Keratinocyte (primary cell): Measurements from ENCODE around the gene PPHLN1. TPM values are rescaled to one million over a fixed set of nuclear protein-coding genes. Genes with fewer than 3 reads are reported as not detected.
A peak's percentile ranks its signal among the peaks of the same experiment; 100 is the strongest.

Source experiments
- DNase-seq: peaks from one replicate; pipeline ENCODE4 v3.0.0-alpha.2; 2011; ENCODE audit warnings: low read depth, missing footprints, low spot score
- FAIRE-seq: peaks from 2 replicates; lab custom pipeline; 2011; peaks lifted over from hg19 to GRCh38; lab: Jason Lieb, UNC
- H2AFZ ChIP-seq: 2 replicates; pipeline ENCODE4 v1.6.0; 2012; ENCODE audit warnings: low read length, control low read depth, inconsistent platforms; ENCODE audit not compliant: control insufficient read depth
- H3K27ac ChIP-seq: 2 replicates; pipeline ENCODE4 v1.5.1; 2011; ENCODE audit warnings: low read length; ENCODE audit not compliant: control insufficient read depth, insufficient read depth
- H3K27me3 ChIP-seq: 3 replicates; pipeline ENCODE4 v1.6.0; 2011; ENCODE audit warnings: low read length; ENCODE audit not compliant: control insufficient read depth, insufficient read depth; ENCODE audit errors: extremely low read depth
- H3K36me3 ChIP-seq, 2 experiments: 2 replicates in 1 of 2; 3 replicates in 1 of 2; pipeline ENCODE4 v1.5.1; 2011; ENCODE audit warnings: low read length in 2 of 2, mild to moderate bottlenecking in 1 of 2; ENCODE audit not compliant: control insufficient read depth in 2 of 2, insufficient read depth in 2 of 2; ENCODE audit errors: extremely low read depth in 1 of 2
- H3K4me1 ChIP-seq: 3 replicates; pipeline ENCODE4 v1.5.1; 2011; ENCODE audit warnings: low read length; ENCODE audit not compliant: control insufficient read depth, insufficient read depth; ENCODE audit errors: extremely low read depth
- H3K4me2 ChIP-seq: 3 replicates; pipeline ENCODE4 v1.6.0; 2011; ENCODE audit warnings: low read depth, low read length; ENCODE audit not compliant: control insufficient read depth, insufficient read depth; ENCODE audit errors: extremely low read depth
- H3K4me3 ChIP-seq, 3 experiments: fragments of 200-600 bp in 1 of 3; sonication (generic) in 1 of 3; 2 replicates in 2 of 3; 3 replicates in 1 of 3; pipeline ENCODE4 v1.5.1; 2011 to 2016; ENCODE audit warnings: low read length in 3 of 3, mild to moderate bottlenecking in 3 of 3, control low read depth in 2 of 3, inconsistent platforms in 1 of 3, low read depth in 1 of 3, mixed read lengths in 1 of 3, mixed run types in 1 of 3, moderate library complexity in 1 of 3; ENCODE audit not compliant: control insufficient read depth in 2 of 3, insufficient read depth in 2 of 3; ENCODE audit errors: extremely low read depth in 1 of 3
- H3K79me2 ChIP-seq: 2 replicates; pipeline ENCODE4 v1.6.0; 2012; ENCODE audit warnings: low read length; ENCODE audit not compliant: control insufficient read depth, insufficient read depth
- H3K9ac ChIP-seq: 3 replicates; pipeline ENCODE4 v1.6.0; 2011; ENCODE audit warnings: low read length; ENCODE audit not compliant: control insufficient read depth, insufficient read depth; ENCODE audit errors: extremely low read depth
- H3K9me1 ChIP-seq: 3 replicates; pipeline ENCODE4 v1.6.0; 2011; ENCODE audit warnings: low read length; ENCODE audit not compliant: control insufficient read depth, insufficient read depth; ENCODE audit errors: extremely low read depth
- H3K9me3 ChIP-seq: 2 replicates; pipeline ENCODE4 v1.5.1; 2012; ENCODE audit warnings: low read depth, low read length; ENCODE audit not compliant: control insufficient read depth
- H4K20me1 ChIP-seq: 3 replicates; pipeline ENCODE4 v1.6.0; 2011; ENCODE audit warnings: low read length; ENCODE audit not compliant: control insufficient read depth, insufficient read depth; ENCODE audit errors: extremely low read depth
- EZH2 ChIP-seq: IDR thresholded peaks from one replicate; pipeline ENCODE4 v1.6.1; 2012; ENCODE audit warnings: inconsistent platforms, mild to moderate bottlenecking, low read length, moderate library complexity
- dilution Hi-C: fragments of 300-500 bp; cut with MboI; formaldehyde crosslinking; loops from one replicate; pipeline ENCODE4 v1.7.0; 2020; ENCODE audit warnings: low sequenced_read_pairs; ENCODE audit not compliant: extremely low pct_ligation_motif_present
- polyA plus RNA-seq, 5 experiments: library from polyadenylated mRNA; depleted of rRNA in 3 of 5; stranded (reverse) in 3 of 5; stranded (forward) in 1 of 5; unstranded in 1 of 5; fragments of >200 nt; gene quantifications; 1 replicate in 1 of 5; 2 replicates in 3 of 5; 3 replicates in 1 of 5; pipeline versions ENCODE4 v1.2.1 to v1.2.3, GENCODE V29; 2011 to 2012; ENCODE audit warnings: missing spikeins in 2 of 5, low read depth in 1 of 5, low replicate concordance in 1 of 5
- TF ChIP-seq, protein P1 (sequence below), 3 experiments: IDR thresholded peaks in 1 of 3; conservative IDR thresholded peaks in 1 of 3; optimal IDR thresholded peaks in 1 of 3; 2 replicates in 2 of 3; 3 replicates in 1 of 3; pipeline versions ENCODE3 to v1.5.1; 2011; ENCODE audit warnings: low read length in 3 of 3, mild to moderate bottlenecking in 3 of 3, moderate library complexity in 2 of 3, control low read depth in 1 of 3, inconsistent platforms in 1 of 3; ENCODE audit not compliant: insufficient read depth in 2 of 3; ENCODE audit errors: extremely low read depth in 1 of 3

PPHLN1 gene
- polyA plus RNA-seq, 1 donor (not counting 4 experiments of a cell fraction or from before 2014, with no cell fraction given) = 95.5 TPM

DNA sequence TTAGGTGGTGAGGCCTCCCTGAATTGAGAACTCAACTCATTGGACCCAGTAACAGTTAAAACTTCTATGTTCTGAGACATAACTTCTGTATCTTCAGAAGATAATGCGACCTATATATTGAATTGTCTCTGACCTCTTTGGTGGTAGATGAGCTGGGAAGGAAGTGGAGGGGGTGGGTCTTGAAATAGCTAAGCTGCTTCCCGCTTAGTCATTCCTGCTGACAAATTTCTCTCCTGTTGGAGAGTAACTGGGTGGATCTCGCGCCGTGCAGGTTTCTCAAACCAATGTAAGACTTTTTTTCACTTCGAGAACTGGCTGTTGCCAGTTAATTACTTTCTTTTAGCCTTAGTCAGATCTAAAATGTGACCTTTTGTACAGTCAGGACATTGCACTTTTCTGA is 100.8 kb downstream of the PPHLN1 start:
- Histone ChIP-seq H3K4me2 (peak overlapping the region; percentile 17), H3K9me1 (no peaks in the 10 kb centered on the region), H3K9ac (no peak overlapping the region), H4K20me1 (no peaks in the 10 kb centered on the region), H3K4me3 (no peak overlapping the region), H3K27me3 (no peaks in the 10 kb centered on the region), H3K27ac (peak overlapping the region; percentile 14), H3K4me1 (peaks cover 6% of the 10 kb centered on the region), H3K36me3 (peaks cover 0 to under 1% of the 10 kb centered on the region in 2 experiments), H3K79me2 (no peaks in the 10 kb centered on the region), H2AFZ (no peak overlapping the region), H3K9me3 (no peaks in the 10 kb centered on the region)
- dilution Hi-C loops = no loop called here
- TF ChIP-seq, protein P1, sequence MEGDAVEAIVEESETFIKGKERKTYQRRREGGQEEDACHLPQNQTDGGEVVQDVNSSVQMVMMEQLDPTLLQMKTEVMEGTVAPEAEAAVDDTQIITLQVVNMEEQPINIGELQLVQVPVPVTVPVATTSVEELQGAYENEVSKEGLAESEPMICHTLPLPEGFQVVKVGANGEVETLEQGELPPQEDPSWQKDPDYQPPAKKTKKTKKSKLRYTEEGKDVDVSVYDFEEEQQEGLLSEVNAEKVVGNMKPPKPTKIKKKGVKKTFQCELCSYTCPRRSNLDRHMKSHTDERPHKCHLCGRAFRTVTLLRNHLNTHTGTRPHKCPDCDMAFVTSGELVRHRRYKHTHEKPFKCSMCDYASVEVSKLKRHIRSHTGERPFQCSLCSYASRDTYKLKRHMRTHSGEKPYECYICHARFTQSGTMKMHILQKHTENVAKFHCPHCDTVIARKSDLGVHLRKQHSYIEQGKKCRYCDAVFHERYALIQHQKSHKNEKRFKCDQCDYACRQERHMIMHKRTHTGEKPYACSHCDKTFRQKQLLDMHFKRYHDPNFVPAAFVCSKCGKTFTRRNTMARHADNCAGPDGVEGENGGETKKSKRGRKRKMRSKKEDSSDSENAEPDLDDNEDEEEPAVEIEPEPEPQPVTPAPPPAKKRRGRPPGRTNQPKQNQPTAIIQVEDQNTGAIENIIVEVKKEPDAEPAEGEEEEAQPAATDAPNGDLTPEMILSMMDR (optimal IDR thresholded peaks at IDR 0.05 in 1 of 3, IDR thresholded peaks at IDR 0.05 in 1 of 3, conservative IDR thresholded peaks at IDR 0.05 in 1 of 3; ENCODE audit: extremely low read depth in 1 of 3, insufficient read depth in 2 of 3, low read length in 3 of 3) = no peak
- no peak for TF ChIP-seq EZH2
- FAIRE-seq = peak; percentile 69
- peak; percentile 17 for DNase-seq

DNA sequence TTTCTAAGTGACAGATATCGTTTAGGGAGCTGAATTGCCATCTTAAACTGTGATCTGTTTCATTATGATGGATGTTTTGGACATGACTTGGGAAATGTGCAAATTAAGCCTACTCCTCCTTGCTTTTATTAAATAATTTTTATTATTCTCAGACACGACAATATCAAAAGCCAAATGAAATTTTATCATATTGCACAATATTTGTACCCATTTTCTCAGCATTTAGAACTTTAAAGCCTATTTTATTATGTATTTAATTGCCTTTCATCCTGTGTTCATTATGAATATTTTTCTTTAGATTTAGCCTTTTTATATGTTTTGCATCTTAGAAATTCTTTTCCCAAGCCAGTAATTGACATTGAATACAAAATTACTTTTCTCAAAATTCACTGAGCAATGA is 102.9 kb downstream of the PPHLN1 start:
- Histone ChIP-seq H2AFZ (no peak overlapping the region), H3K4me3 (no peak overlapping the region), H3K9me3 (no peaks in the 10 kb centered on the region), H3K4me1 (peaks cover 6% of the 10 kb centered on the region), H3K9me1 (no peaks in the 10 kb centered on the region), H3K27ac (no peak overlapping the region), H3K9ac (no peak overlapping the region), H4K20me1 (no peaks in the 10 kb centered on the region), H3K4me2 (no peak overlapping the region), H3K36me3 (peaks cover 0 to 5% of the 10 kb centered on the region in 2 experiments), H3K79me2 (no peaks in the 10 kb centered on the region), H3K27me3 (no peaks in the 10 kb centered on the region)
- dilution Hi-C loops = no loop called here
- DNase-seq (no peak), FAIRE-seq (no peak)
- TF ChIP-seq, protein P1 (optimal IDR thresholded peaks at IDR 0.05 in 1 of 3, IDR thresholded peaks at IDR 0.05 in 1 of 3, conservative IDR thresholded peaks at IDR 0.05 in 1 of 3; ENCODE audit: extremely low read depth in 1 of 3, insufficient read depth in 2 of 3, low read length in 3 of 3) = no peak
- no peak for TF ChIP-seq EZH2
